Body of pancreas (tissue), 4 donors: ENCODE results near the gene PRKAA1.

Source experiments
- POLR2A ChIP-seq, 3 donors: fragments of 450-650 bp; IDR thresholded peaks; one replicate each; pipeline ENCODE4 v1.6.1; 2016; ENCODE audit warnings: antibody characterized with exemption in 3 of 3, mild to moderate bottlenecking in 2 of 3
- TF ChIP-seq, protein P1 (sequence below), 7 experiments: fragments of 450-650 bp in 4 of 7; fragments of 200-600 bp in 3 of 7; sonication (generic) in 3 of 7; IDR thresholded peaks; one replicate each; pipeline ENCODE4 v1.5.1; 2016 to 2019; ENCODE audit warnings: antibody characterized with exemption in 7 of 7

DNA sequence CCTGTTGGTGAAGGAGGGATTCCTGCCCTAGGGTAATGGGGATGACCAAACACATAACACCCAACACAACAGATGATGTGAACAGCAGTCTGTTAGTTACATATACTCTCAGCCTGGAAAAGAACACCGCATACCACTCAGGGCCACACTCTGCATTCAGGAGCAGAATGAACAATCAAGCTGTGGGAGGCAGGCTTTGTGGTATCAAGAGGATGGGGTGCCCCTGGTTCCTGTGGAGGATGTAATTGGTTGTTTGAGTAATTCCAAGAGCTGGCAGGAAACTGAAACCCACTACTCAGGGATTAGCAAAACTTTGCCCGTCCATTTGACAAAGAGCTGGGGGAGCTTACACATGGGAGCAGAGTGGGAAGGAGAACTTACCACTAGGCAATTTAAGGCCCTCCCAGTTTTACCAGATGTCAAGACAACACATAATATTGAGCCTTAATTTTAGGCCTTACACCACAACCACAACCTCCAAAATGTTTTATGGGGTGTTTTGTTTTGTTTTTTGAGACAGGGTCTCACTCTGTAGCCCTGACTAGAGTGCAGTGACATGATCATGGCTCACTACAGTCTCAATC lies 15.6 kb upstream of the PRKAA1 start:
- TF ChIP-seq, protein P1, sequence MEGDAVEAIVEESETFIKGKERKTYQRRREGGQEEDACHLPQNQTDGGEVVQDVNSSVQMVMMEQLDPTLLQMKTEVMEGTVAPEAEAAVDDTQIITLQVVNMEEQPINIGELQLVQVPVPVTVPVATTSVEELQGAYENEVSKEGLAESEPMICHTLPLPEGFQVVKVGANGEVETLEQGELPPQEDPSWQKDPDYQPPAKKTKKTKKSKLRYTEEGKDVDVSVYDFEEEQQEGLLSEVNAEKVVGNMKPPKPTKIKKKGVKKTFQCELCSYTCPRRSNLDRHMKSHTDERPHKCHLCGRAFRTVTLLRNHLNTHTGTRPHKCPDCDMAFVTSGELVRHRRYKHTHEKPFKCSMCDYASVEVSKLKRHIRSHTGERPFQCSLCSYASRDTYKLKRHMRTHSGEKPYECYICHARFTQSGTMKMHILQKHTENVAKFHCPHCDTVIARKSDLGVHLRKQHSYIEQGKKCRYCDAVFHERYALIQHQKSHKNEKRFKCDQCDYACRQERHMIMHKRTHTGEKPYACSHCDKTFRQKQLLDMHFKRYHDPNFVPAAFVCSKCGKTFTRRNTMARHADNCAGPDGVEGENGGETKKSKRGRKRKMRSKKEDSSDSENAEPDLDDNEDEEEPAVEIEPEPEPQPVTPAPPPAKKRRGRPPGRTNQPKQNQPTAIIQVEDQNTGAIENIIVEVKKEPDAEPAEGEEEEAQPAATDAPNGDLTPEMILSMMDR (IDR thresholded peaks at IDR 0.05) = no peak
- no peak for TF ChIP-seq POLR2A (IDR thresholded peaks at IDR 0.05)
